ENCODE measurements around the gene CPED1. TPM values are rescaled to one million over a fixed set of nuclear protein-coding genes. Genes with fewer than 3 reads are reported as not detected.

CPED1 gene
- total RNA-seq, 1 donor from 2014 or later: not detected

GRCh38 chr7:120989257-120990220 is 1.0 kb downstream of the CPED1 start:
- Mint-ChIP-seq H3K36me3 (ENCODE audit: unreplicated experiment) (no peaks in the 10 kb centered on the region), H3K9me3 (ENCODE audit: unreplicated experiment) (no peaks in the 10 kb centered on the region), H3K27me3 (ENCODE audit: unreplicated experiment) (peaks cover 1% of the 10 kb centered on the region), H3K4me3 (ENCODE audit: unreplicated experiment) (peak overlapping the region; percentile 92), H3K27ac (ENCODE audit: unreplicated experiment) (no peak overlapping the region), H3K4me1 (ENCODE audit: low read depth, unreplicated experiment) (peaks cover 2% of the 10 kb centered on the region)
- DNase-seq: peak; percentile 15
- TF ChIP-seq, protein P1, sequence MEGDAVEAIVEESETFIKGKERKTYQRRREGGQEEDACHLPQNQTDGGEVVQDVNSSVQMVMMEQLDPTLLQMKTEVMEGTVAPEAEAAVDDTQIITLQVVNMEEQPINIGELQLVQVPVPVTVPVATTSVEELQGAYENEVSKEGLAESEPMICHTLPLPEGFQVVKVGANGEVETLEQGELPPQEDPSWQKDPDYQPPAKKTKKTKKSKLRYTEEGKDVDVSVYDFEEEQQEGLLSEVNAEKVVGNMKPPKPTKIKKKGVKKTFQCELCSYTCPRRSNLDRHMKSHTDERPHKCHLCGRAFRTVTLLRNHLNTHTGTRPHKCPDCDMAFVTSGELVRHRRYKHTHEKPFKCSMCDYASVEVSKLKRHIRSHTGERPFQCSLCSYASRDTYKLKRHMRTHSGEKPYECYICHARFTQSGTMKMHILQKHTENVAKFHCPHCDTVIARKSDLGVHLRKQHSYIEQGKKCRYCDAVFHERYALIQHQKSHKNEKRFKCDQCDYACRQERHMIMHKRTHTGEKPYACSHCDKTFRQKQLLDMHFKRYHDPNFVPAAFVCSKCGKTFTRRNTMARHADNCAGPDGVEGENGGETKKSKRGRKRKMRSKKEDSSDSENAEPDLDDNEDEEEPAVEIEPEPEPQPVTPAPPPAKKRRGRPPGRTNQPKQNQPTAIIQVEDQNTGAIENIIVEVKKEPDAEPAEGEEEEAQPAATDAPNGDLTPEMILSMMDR (IDR thresholded peaks at IDR 0.05; ENCODE audit: partially characterized antibody, unreplicated experiment): no peak

DNA sequence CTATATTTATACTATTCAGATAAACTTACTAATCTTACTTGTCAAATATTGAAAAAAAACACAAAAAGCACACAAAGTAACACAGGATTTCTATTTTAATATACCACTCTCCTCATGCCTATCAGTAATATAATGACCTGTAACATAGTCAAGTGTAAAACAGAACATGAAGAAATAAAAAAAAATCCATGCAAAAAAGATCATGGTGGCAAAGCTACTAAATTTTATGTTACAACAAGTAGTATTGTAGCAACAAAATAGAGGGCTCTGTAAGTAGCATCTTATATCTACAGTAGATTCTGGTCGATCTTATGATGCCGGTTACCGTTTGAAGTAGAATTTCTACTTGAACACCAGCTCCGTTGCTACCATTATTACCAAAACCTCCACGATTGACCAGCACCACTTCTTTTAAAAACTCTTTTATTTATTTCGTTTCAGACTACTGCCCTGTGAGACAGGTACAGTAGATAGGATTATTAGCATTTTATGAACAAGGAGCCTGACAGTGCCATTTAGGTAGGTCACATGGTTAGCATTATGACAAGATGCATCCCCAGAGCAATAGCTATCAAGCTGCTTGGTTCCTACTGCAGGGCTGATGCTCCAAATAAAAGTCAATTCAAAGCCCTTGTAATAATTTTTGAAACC is 2.1 kb downstream of the CPED1 start:
- H3K4me3 Mint-ChIP-seq (ENCODE audit: unreplicated experiment): no peak overlapping the region
- DNase-seq: no peak
- TF ChIP-seq, protein P1 (IDR thresholded peaks at IDR 0.05; ENCODE audit: partially characterized antibody, unreplicated experiment): no peak
- H3K27me3 Mint-ChIP-seq (ENCODE audit: unreplicated experiment): peaks cover 1% of the 10 kb centered on the region
- peaks cover 2% of the 10 kb centered on the region for H3K4me1 Mint-ChIP-seq (ENCODE audit: low read depth, unreplicated experiment)
- H3K36me3 Mint-ChIP-seq (ENCODE audit: unreplicated experiment): no peaks in the 10 kb centered on the region
- H3K9me3 Mint-ChIP-seq (ENCODE audit: unreplicated experiment): no peaks in the 10 kb centered on the region
- H3K27ac Mint-ChIP-seq (ENCODE audit: unreplicated experiment): no peak overlapping the region

GRCh38 chr7:120991161-120991560 is 2.6 kb downstream of the CPED1 start:
- Mint-ChIP-seq H3K4me1 (ENCODE audit: low read depth, unreplicated experiment) (peaks cover 2% of the 10 kb centered on the region), H3K36me3 (ENCODE audit: unreplicated experiment) (no peaks in the 10 kb centered on the region), H3K27me3 (ENCODE audit: unreplicated experiment) (peaks cover 1% of the 10 kb centered on the region), H3K4me3 (ENCODE audit: unreplicated experiment) (no peak overlapping the region), H3K27ac (ENCODE audit: unreplicated experiment) (no peak overlapping the region), H3K9me3 (ENCODE audit: unreplicated experiment) (no peaks in the 10 kb centered on the region)
- TF ChIP-seq, protein P1 (IDR thresholded peaks at IDR 0.05; ENCODE audit: partially characterized antibody, unreplicated experiment): no peak
- no peak for DNase-seq

DNA sequence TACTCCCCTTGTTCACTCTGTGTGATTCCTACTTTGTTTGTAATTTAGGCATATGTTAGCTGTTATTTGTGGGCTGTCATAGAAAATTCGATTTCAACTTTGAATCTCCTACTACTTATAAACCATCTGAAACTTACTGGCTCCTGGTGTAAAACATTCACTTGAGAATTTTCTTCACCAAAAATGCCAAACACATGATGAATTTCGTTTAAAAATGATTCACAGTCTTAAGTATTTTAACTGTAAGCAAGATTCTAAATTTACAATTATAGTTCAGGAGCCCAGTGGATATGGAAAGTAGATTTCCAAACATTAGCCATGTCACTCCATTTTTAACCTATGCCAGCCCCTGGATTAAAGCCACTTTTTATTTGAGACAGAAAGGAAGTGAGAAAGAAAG is 3.1 kb downstream of the CPED1 start:
- H3K4me3 Mint-ChIP-seq (ENCODE audit: unreplicated experiment): no peak overlapping the region

More for the DNA sequence above, 3.1 kb downstream of the CPED1 start:
- Mint-ChIP-seq H3K27me3 (ENCODE audit: unreplicated experiment) (peaks cover 1% of the 10 kb centered on the region), H3K9me3 (ENCODE audit: unreplicated experiment) (no peaks in the 10 kb centered on the region), H3K27ac (ENCODE audit: unreplicated experiment) (no peak overlapping the region), H3K36me3 (ENCODE audit: unreplicated experiment) (no peaks in the 10 kb centered on the region), H3K4me1 (ENCODE audit: low read depth, unreplicated experiment) (peaks cover 2% of the 10 kb centered on the region)
- no peak for DNase-seq
- TF ChIP-seq, protein P1 (IDR thresholded peaks at IDR 0.05; ENCODE audit: partially characterized antibody, unreplicated experiment): no peak
